Measurements from ENCODE around the gene ACADVL. TPM values are rescaled to one million over a fixed set of nuclear protein-coding genes. Genes with fewer than 3 reads are reported as not detected.

The ACADVL gene
- total RNA-seq, 1 experiment from 2014 or later = 558 TPM

DNA sequence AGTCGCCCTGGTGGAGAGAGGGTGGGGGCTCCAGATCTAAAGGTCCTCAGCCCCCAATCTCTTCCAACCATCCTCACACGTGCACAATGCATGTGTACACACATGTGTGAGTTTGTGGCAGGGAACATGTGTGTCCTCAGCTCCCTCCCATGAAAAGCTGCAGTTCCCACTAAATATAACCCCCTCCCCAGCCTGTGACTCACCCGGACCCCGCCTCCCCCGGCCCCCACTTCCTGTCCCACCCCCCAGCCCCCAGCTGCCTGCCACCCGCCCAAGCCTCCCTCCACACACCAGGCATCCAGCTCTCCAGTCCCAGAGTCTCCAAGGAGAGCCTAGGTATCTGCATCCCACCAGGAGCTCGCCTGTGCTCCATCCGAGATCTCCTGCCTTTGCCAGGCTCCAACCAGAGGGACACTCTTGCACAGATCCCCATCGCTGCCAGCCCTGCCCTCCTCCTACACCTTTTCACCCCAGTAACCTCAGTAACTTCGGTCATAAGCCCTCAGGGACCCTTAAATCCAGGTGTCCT lies 4.0 kb upstream of the ACADVL start:
- H3F3A ChIP-seq (ENCODE audit: low read length, unreplicated experiment) = no peaks in the 10 kb centered on the region
- ATAC-seq (no peak), DNase-seq (no peak)
- H3K27ac ChIP-seq (ENCODE audit: low read length) = no peak overlapping the region
- peak overlapping the region; percentile 65 for H3K4me3 ChIP-seq (ENCODE audit: low read length)
- no peak overlapping the region for H2AFZ ChIP-seq (ENCODE audit: low read length)
- peaks cover 25% of the 10 kb centered on the region for H3K4me1 ChIP-seq (ENCODE audit: insufficient read depth, low read length)
- no peaks in the 10 kb centered on the region for H3K36me3 ChIP-seq (ENCODE audit: low read depth, low read length)
- no peak overlapping the region for H3K9ac ChIP-seq (ENCODE audit: low read length)
- H3K9me3 ChIP-seq (ENCODE audit: low read length) = no peaks in the 10 kb centered on the region
- ChIA-PET POLR2A (ENCODE audit: unreplicated experiment) (no interaction called here), CTCF (interaction anchor here (0.7 kb wide), 1 partner anchor 180 kb away, joined by 4 read pairs; the partner anchor contains the start of gene SLC16A13)
- no peaks in the 10 kb centered on the region for H3K9me2 ChIP-seq (replicated peaks; ENCODE audit: low read length)
- no peaks in the 10 kb centered on the region for H4K20me1 ChIP-seq (ENCODE audit: low read length)
- H3K79me2 ChIP-seq (ENCODE audit: low read length) = peaks cover 31% of the 10 kb centered on the region
- no peaks in the 10 kb centered on the region for H3K27me3 ChIP-seq (ENCODE audit: low read length)
- peak overlapping the region; percentile 86 for H3K4me2 ChIP-seq (ENCODE audit: low read length)
- TF ChIP-seq, protein P1, sequence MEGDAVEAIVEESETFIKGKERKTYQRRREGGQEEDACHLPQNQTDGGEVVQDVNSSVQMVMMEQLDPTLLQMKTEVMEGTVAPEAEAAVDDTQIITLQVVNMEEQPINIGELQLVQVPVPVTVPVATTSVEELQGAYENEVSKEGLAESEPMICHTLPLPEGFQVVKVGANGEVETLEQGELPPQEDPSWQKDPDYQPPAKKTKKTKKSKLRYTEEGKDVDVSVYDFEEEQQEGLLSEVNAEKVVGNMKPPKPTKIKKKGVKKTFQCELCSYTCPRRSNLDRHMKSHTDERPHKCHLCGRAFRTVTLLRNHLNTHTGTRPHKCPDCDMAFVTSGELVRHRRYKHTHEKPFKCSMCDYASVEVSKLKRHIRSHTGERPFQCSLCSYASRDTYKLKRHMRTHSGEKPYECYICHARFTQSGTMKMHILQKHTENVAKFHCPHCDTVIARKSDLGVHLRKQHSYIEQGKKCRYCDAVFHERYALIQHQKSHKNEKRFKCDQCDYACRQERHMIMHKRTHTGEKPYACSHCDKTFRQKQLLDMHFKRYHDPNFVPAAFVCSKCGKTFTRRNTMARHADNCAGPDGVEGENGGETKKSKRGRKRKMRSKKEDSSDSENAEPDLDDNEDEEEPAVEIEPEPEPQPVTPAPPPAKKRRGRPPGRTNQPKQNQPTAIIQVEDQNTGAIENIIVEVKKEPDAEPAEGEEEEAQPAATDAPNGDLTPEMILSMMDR (conservative IDR thresholded peaks at IDR 0.05; ENCODE audit: low read depth, low read length) = no peak
- no peak for TF ChIP-seq EZH2 (IDR thresholded peaks at IDR 0.05; ENCODE audit: low read length, unreplicated experiment)
- TF ChIP-seq EZH2phosphoT487 (IDR thresholded peaks at IDR 0.05; ENCODE audit: borderline replicate concordance, low read length) = no peak
- intact Hi-C loops (cut with micrococcal nuclease) = no loop called here
- BruUV-seq (replicated peaks) = no TSS peak

DNA sequence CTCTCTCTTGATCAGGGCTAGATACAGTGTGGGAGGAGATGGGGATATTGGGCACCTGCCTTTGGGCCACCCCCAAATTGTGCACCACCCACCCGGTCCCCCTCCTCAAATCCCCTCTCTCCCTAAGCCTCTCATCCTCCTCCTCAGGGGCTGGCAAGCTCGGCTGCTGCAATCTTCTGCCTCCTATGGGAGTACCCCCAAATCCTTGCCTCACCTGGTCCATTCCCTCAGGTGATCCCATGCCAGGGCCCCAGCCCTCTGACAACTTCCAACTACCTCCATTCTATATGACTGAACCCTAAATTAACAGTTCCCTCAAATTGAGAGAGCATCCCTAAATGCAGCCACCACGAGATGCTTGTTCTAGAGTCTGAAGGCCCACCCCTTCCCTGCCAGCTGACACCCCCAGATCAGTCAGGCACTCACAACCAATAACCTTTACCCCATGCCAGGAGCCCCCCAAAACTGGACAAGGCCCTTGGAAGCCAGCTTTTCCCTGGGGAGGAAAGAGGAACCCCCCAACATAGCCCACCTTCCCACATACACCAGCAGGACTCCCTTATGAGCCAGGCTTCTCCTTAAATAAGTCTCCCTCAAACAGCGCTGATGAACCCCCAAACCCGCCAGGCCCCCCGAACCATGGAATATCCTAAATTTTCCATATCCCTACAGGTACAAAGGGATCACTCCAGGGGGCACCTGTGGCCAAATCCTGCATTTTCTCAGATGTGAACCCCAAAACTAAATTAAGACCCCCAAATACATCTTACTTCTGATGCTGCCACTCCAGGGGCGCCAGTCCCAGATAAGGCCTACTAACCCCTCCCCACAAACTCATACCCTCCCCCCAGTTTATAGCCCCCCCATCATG lies 3.3 kb upstream of the ACADVL start:
- DNase-seq (no peak), ATAC-seq (no peak)
- no peaks in the 10 kb centered on the region for H3K9me3 ChIP-seq (ENCODE audit: low read length)
- no peaks in the 10 kb centered on the region for H3F3A ChIP-seq (ENCODE audit: low read length, unreplicated experiment)
- H4K20me1 ChIP-seq (ENCODE audit: low read length) = peaks cover 5% of the 10 kb centered on the region; the same call in 1 of the 2 replicates
- peak overlapping the region; percentile 65 for H3K4me3 ChIP-seq (ENCODE audit: low read length)
- ChIA-PET POLR2A (ENCODE audit: unreplicated experiment) (no interaction called here), CTCF (no interaction called here)
- TF ChIP-seq EZH2phosphoT487 (IDR thresholded peaks at IDR 0.05; ENCODE audit: borderline replicate concordance, low read length) = no peak
- TF ChIP-seq, protein P1 (conservative IDR thresholded peaks at IDR 0.05; ENCODE audit: low read depth, low read length) = no peak
- TF ChIP-seq EZH2 (IDR thresholded peaks at IDR 0.05; ENCODE audit: low read length, unreplicated experiment) = no peak
- intact Hi-C loops (cut with micrococcal nuclease) = no loop called here
- no peaks in the 10 kb centered on the region for H3K9me2 ChIP-seq (replicated peaks; ENCODE audit: low read length)
- H3K4me2 ChIP-seq (ENCODE audit: low read length) = peak overlapping the region; percentile 86
- peaks cover 39% of the 10 kb centered on the region for H3K79me2 ChIP-seq (ENCODE audit: low read length)
- no peak overlapping the region for H2AFZ ChIP-seq (ENCODE audit: low read length)
- peak overlapping the region; percentile 48; the same call in 1 of the 2 replicates for H3K9ac ChIP-seq (ENCODE audit: low read length)
- H3K27ac ChIP-seq (ENCODE audit: low read length) = no peak overlapping the region
- H3K27me3 ChIP-seq (ENCODE audit: low read length) = no peaks in the 10 kb centered on the region
- BruUV-seq (replicated peaks) = TSS peak; percentile 13
- H3K36me3 ChIP-seq (ENCODE audit: low read depth, low read length) = peaks cover 2% of the 10 kb centered on the region
- H3K4me1 ChIP-seq (ENCODE audit: insufficient read depth, low read length) = peaks cover 32% of the 10 kb centered on the region

Data from PC-3 (cell line).